Progenitor cell of endocrine pancreas (in vitro differentiated cells): ENCODE measurements around the gene ARHGEF28. TPM values are rescaled to one million over a fixed set of nuclear protein-coding genes. Genes with fewer than 3 reads are reported as not detected.

Experiments
- DNase-seq: peaks from one replicate; pipeline ENCODE4 v3.0.0; 2021; ENCODE audit warnings: low spot score; ENCODE audit not compliant: unreplicated experiment
- H3K27ac Mint-ChIP-seq: 2 replicates; pipeline ENCODE4 v1.8.0; 2021; ENCODE audit warnings: mild to moderate bottlenecking, moderate library complexity, mixed read lengths
- H3K27me3 Mint-ChIP-seq: 2 replicates; pipeline ENCODE4 v1.8.0; 2021; ENCODE audit warnings: mixed read lengths
- H3K36me3 Mint-ChIP-seq: 2 replicates; pipeline ENCODE4 v1.8.0; 2022; ENCODE audit warnings: mixed read lengths; ENCODE audit not compliant: insufficient read depth
- H3K4me1 Mint-ChIP-seq: 2 replicates; pipeline ENCODE4 v1.8.0; 2021; ENCODE audit warnings: low read depth, mixed read lengths
- H3K4me3 Mint-ChIP-seq: 2 replicates; pipeline ENCODE4 v1.8.0; 2021; ENCODE audit warnings: low read depth, mild to moderate bottlenecking, moderate library complexity, mixed read lengths
- H3K9me3 Mint-ChIP-seq: 2 replicates; pipeline ENCODE4 v1.8.0; 2021; ENCODE audit warnings: low read depth, mixed read lengths
- CTCF ChIP-seq: fragments of 200-600 bp; sonication (generic); IDR thresholded peaks from one replicate; pipeline ENCODE4 v1.5.0; 2021; ENCODE audit warnings: antibody characterized with exemption, mild to moderate bottlenecking; ENCODE audit not compliant: unreplicated experiment
- total RNA-seq: library from RNA; stranded (reverse); gene quantifications from 2 replicates; pipeline ENCODE4 v1.2.1, GENCODE V29; 2021

Gene ARHGEF28
- total RNA-seq, 1 donor from 2014 or later: 15.0 TPM

- H3K27ac Mint-ChIP-seq: no peak overlapping the region
- H3K4me1 Mint-ChIP-seq: peaks cover 5% of the 10 kb centered on the region
- H3K27me3 Mint-ChIP-seq: peaks cover 11% of the 10 kb centered on the region
- no peaks in the 10 kb centered on the region for H3K36me3 Mint-ChIP-seq
- TF ChIP-seq CTCF: no peak
- DNase-seq: no peak
- no peaks in the 10 kb centered on the region for H3K9me3 Mint-ChIP-seq
- no peak overlapping the region for H3K4me3 Mint-ChIP-seq
Measured at GRCh38 chr5:73968246-73968645, 342.2 kb downstream of the ARHGEF28 start.

- no peak for DNase-seq
- H3K4me1 Mint-ChIP-seq: peaks cover 5% of the 10 kb centered on the region
- H3K4me3 Mint-ChIP-seq: no peak overlapping the region
- no peak overlapping the region for H3K27ac Mint-ChIP-seq
- TF ChIP-seq CTCF: no peak
- peaks cover 13% of the 10 kb centered on the region for H3K27me3 Mint-ChIP-seq
- H3K9me3 Mint-ChIP-seq: no peaks in the 10 kb centered on the region
- H3K36me3 Mint-ChIP-seq: no peaks in the 10 kb centered on the region
Measured at GRCh38 chr5:73968729-73969128, 342.7 kb downstream of the ARHGEF28 start.

- H3K27ac Mint-ChIP-seq: no peak overlapping the region
- no peak overlapping the region for H3K4me3 Mint-ChIP-seq
- no peak for TF ChIP-seq CTCF
- H3K4me1 Mint-ChIP-seq: peaks cover 5% of the 10 kb centered on the region
- no peaks in the 10 kb centered on the region for H3K36me3 Mint-ChIP-seq
- no peak for DNase-seq
- H3K9me3 Mint-ChIP-seq: no peaks in the 10 kb centered on the region
- H3K27me3 Mint-ChIP-seq: peaks cover 13% of the 10 kb centered on the region
Measured at GRCh38 chr5:73969195-73970036, 343.4 kb downstream of the ARHGEF28 start.

GRCh38 chr5:73971326-73971725 is 345.3 kb downstream of the ARHGEF28 start:
- no peak for TF ChIP-seq CTCF
- no peak for DNase-seq
- Mint-ChIP-seq H3K4me1 (peaks cover 5% of the 10 kb centered on the region), H3K27ac (no peak overlapping the region), H3K4me3 (no peak overlapping the region), H3K9me3 (no peaks in the 10 kb centered on the region), H3K27me3 (peaks cover 9% of the 10 kb centered on the region), H3K36me3 (no peaks in the 10 kb centered on the region)

- DNase-seq: no peak
- H3K27me3 Mint-ChIP-seq: peaks cover 9% of the 10 kb centered on the region
- peaks cover 5% of the 10 kb centered on the region for H3K4me1 Mint-ChIP-seq
- H3K36me3 Mint-ChIP-seq: no peaks in the 10 kb centered on the region
- TF ChIP-seq CTCF: no peak
- no peaks in the 10 kb centered on the region for H3K9me3 Mint-ChIP-seq
- H3K4me3 Mint-ChIP-seq: no peak overlapping the region
- no peak overlapping the region for H3K27ac Mint-ChIP-seq
Measured at GRCh38 chr5:73973135-73973534, 347.1 kb downstream of the ARHGEF28 start.
